HCT116 (cell line): ENCODE measurements around the gene DAPK1. TPM values are rescaled to one million over a fixed set of nuclear protein-coding genes. Genes with fewer than 3 reads are reported as not detected.

ENCODE experiments used
- ATAC-seq: fragments of 200-7000 bp; cut with Tn5 transposase; 2 replicates; pipeline ENCODE4 v1.9.1; 2020; ENCODE audit warnings: mild to moderate bottlenecking, moderate library complexity
- BruUV-seq: library from RNA; stranded (reverse); fragments of 400-500 nt; replicated peaks from 2 replicates; lab custom pipeline; 2021; lab: Mats Ljungman, UMichigan
- CTCF ChIA-PET: fragments of 300-600 bp; sonication (Branson Sonifier 250); formaldehyde crosslinking; loops from one replicate; lab custom pipeline; 2021; ENCODE audit warnings: antibody characterized with exemption; lab: Charles Lee
- POLR2A ChIA-PET: fragments of 300-600, 350-600 bp; sonication (Branson Sonifier 250); formaldehyde crosslinking; loops from one replicate; lab custom pipeline; 2021; ENCODE audit warnings: antibody characterized with exemption; lab: Charles Lee
- RAD21 ChIA-PET, 2 experiments: fragments of 300-600 bp; sonication (Branson Sonifier 250); formaldehyde crosslinking; loops; one replicate each; lab custom pipeline; 2023; ENCODE audit warnings: low total read pairs in 2 of 2; ENCODE audit not compliant: uncharacterized antibody in 2 of 2, unreplicated experiment in 2 of 2, low non-redundant PET in 1 of 2; lab: Charles Lee
- DNase-seq: peaks from one replicate; pipeline ENCODE4 v3.0.0-alpha.2; 2010; ENCODE audit warnings: low read depth, low spot score
- H2AFZ ChIP-seq: fragments of 200-600 bp; shearing (Covaris generic), sonication (generic); 2 replicates; pipeline ENCODE4 v1.6.1; 2017; ENCODE audit warnings: low read depth, mixed run types, mixed read lengths, antibody characterized with exemption, low read length; ENCODE audit not compliant: poor library complexity, severe bottlenecking
- H3K27ac ChIP-seq: 2 replicates; pipeline ENCODE4 v1.5.1; 2012; ENCODE audit warnings: low read depth, low read length
- H3K27me3 ChIP-seq: fragments of 200-600 bp; sonication (generic); 2 replicates; pipeline ENCODE4 v1.6.1; 2016; ENCODE audit warnings: mixed run types, low read length, mixed read lengths; ENCODE audit not compliant: insufficient read depth
- H3K36me3 ChIP-seq, 2 experiments: fragments of 200-500 bp in 1 of 2; fragments of 200-600 bp in 1 of 2; sonication (Bioruptor generic) in 1 of 2; sonication (generic) in 1 of 2; 2 replicates each; pipeline versions ENCODE4 v1.5.1 to v1.6.1; 2014 to 2016; ENCODE audit warnings: low read length in 2 of 2, inconsistent platforms in 1 of 2, mixed read lengths in 1 of 2, mixed run types in 1 of 2; ENCODE audit not compliant: insufficient read depth in 2 of 2, control insufficient read depth in 1 of 2
- H3K4me1 ChIP-seq, 2 experiments: fragments of 200-600 bp in 1 of 2; sonication (generic) in 1 of 2; 2 replicates each; pipeline versions ENCODE4 v1.5.1 to v1.6.1; 2012 to 2017; ENCODE audit warnings: low read length in 2 of 2, inconsistent platforms in 1 of 2, mild to moderate bottlenecking in 1 of 2, mixed read lengths in 1 of 2, mixed run types in 1 of 2, moderate library complexity in 1 of 2; ENCODE audit not compliant: insufficient read depth in 2 of 2, control insufficient read depth in 1 of 2
- H3K4me2 ChIP-seq: fragments of 200-600 bp; sonication (generic); 2 replicates; pipeline ENCODE4 v1.6.1; 2017; ENCODE audit warnings: mixed run types, low read length, mixed read lengths
- H3K4me3 ChIP-seq, 2 experiments: fragments of 200-600 bp in 1 of 2; sonication (generic) in 1 of 2; replicated peaks in 1 of 2; 2 replicates each; pipeline ENCODE4 v1.5.1; 2011 to 2016; ENCODE audit warnings: low read length in 2 of 2, control low read depth in 1 of 2, low read depth in 1 of 2, mild to moderate bottlenecking in 1 of 2, mixed read lengths in 1 of 2, mixed run types in 1 of 2
- H3K79me2 ChIP-seq: fragments of 200-600 bp; sonication (generic); 2 replicates; pipeline ENCODE4 v1.6.1; 2017; ENCODE audit warnings: mild to moderate bottlenecking, mixed run types, low read length, moderate library complexity, mixed read lengths; ENCODE audit not compliant: insufficient read depth
- H3K9ac ChIP-seq: fragments of 200-600 bp; sonication (generic); 2 replicates; pipeline ENCODE4 v1.6.1; 2016; ENCODE audit warnings: low read length, mixed read lengths
- H3K9me2 ChIP-seq: fragments of 200-600 bp; sonication (generic), shearing (Covaris generic); 2 replicates; pipeline ENCODE4 v1.6.1; 2017; ENCODE audit warnings: mixed run types, mild to moderate bottlenecking, moderate library complexity; ENCODE audit not compliant: insufficient read depth
- H3K9me3 ChIP-seq, 2 experiments: fragments of 200-500 bp in 1 of 2; fragments of 200-600 bp in 1 of 2; sonication (Bioruptor generic) in 1 of 2; sonication (generic) in 1 of 2; 2 replicates each; pipeline ENCODE4 v1.6.1; 2014 to 2017; ENCODE audit warnings: low read length in 2 of 2, mixed read lengths in 2 of 2, inconsistent platforms in 1 of 2, low read depth in 1 of 2, mild to moderate bottlenecking in 1 of 2, mixed run types in 1 of 2, moderate library complexity in 1 of 2; ENCODE audit not compliant: control insufficient read depth in 1 of 2, insufficient read depth in 1 of 2
- H4K20me1 ChIP-seq: fragments of 200-600 bp; sonication (generic), shearing (Covaris generic); 2 replicates; pipeline ENCODE4 v1.6.1; 2017; ENCODE audit warnings: mixed run types, mild to moderate bottlenecking, moderate library complexity; ENCODE audit not compliant: insufficient read depth
- EGR1 ChIP-seq: IDR thresholded peaks from 2 replicates; pipeline ENCODE4 v1.6.1; 2012; ENCODE audit warnings: low read depth
- EZH2 ChIP-seq: fragments of 200-600 bp; sonication (generic); IDR thresholded peaks from 2 replicates; pipeline ENCODE4 v1.6.1; 2017; ENCODE audit warnings: antibody characterized with exemption, mixed run types
- JUND ChIP-seq: IDR thresholded peaks from 2 replicates; pipeline ENCODE4 v1.6.1; 2012
- POLR2A ChIP-seq: IDR thresholded peaks from 2 replicates; pipeline ENCODE4 v1.7.0; 2011; ENCODE audit warnings: borderline replicate concordance; ENCODE audit not compliant: insufficient read depth, insufficient read length; ENCODE audit errors: extremely low read depth
- POLR2AphosphoS5 ChIP-seq: IDR thresholded peaks from 2 replicates; pipeline ENCODE4 v1.6.1; 2011; ENCODE audit warnings: mild to moderate bottlenecking, low read depth, low read length, moderate library complexity
- RAD21 ChIP-seq: IDR thresholded peaks from 2 replicates; pipeline ENCODE4 v1.6.1; 2012; ENCODE audit warnings: low read depth, mild to moderate bottlenecking
- SP1 ChIP-seq: IDR thresholded peaks from 2 replicates; pipeline ENCODE4 v1.6.1; 2012; ENCODE audit warnings: low read depth
- SRF ChIP-seq: IDR thresholded peaks from 2 replicates; pipeline ENCODE4 v1.6.1; 2012; ENCODE audit warnings: low read depth
- YY1 ChIP-seq: IDR thresholded peaks from 2 replicates; pipeline ENCODE4 v1.6.1; 2011; ENCODE audit warnings: low read length, low read depth, moderate library complexity, mild to moderate bottlenecking; ENCODE audit not compliant: insufficient replicate concordance; ENCODE audit errors: extremely low read depth
- ZBTB33 ChIP-seq: IDR thresholded peaks from 2 replicates; pipeline ENCODE4 v1.6.1; 2011; ENCODE audit warnings: mild to moderate bottlenecking, low read length, moderate library complexity; ENCODE audit not compliant: insufficient replicate concordance; ENCODE audit errors: extremely low read depth
- ZFX ChIP-seq: fragments of 450-650 bp; IDR thresholded peaks from 2 replicates; pipeline ENCODE4 v1.6.1; 2017
- intact Hi-C: fragments of 100-400 bp; cut with micrococcal nuclease; formaldehyde crosslinking; loops from 2 replicates; pipeline ENCODE4 v1.10.0; 2022
- total RNA-seq: library from RNA; stranded (reverse); gene quantifications from one replicate; pipeline ENCODE4 v1.2.1, GENCODE V29; 2021; ENCODE audit not compliant: unreplicated experiment

Gene DAPK1
- total RNA-seq, 1 experiment from 2014 or later = 5.6 TPM

- ATAC-seq = no peak
- Histone ChIP-seq H3K9me3 (no peaks in the 10 kb centered on the region), H3K9ac (no peak overlapping the region), H3K4me2 (no peak overlapping the region), H4K20me1 (no peaks in the 10 kb centered on the region), H3K4me3 (no peak overlapping the region), H3K36me3 (no peaks in the 10 kb centered on the region), H3K27ac (no peak overlapping the region), H3K4me1 (peaks cover 0 to 15% of the 10 kb centered on the region in 2 experiments; a peak in 3 of 4 replicates), H3K79me2 (no peaks in the 10 kb centered on the region), H3K27me3 (no peaks in the 10 kb centered on the region), H2AFZ (no peak overlapping the region), H3K9me2 (no peaks in the 10 kb centered on the region)
- CTCF ChIA-PET = no interaction called here
- no peak for DNase-seq
- RAD21 ChIA-PET = no interaction called here
- TF ChIP-seq ZBTB33 (no peak), SP1 (no peak), EZH2 (no peak), ZFX (no peak), POLR2AphosphoS5 (no peak), EGR1 (no peak)
- POLR2A ChIA-PET = no interaction called here
- intact Hi-C loops = no loop called here
- no TSS peak for BruUV-seq
These were observed 16.3 kb downstream of the DAPK1 start for GRCh38 chr9:87513880-87514535.

GRCh38 chr9:87515006-87515405 is 17.3 kb downstream of the DAPK1 start:
- no TSS peak for BruUV-seq
- H3K4me3 ChIP-seq = no peak overlapping the region
- no peaks in the 10 kb centered on the region for H3K9me3 ChIP-seq
- no peak overlapping the region for H2AFZ ChIP-seq
- H4K20me1 ChIP-seq = no peaks in the 10 kb centered on the region
- no peaks in the 10 kb centered on the region for H3K79me2 ChIP-seq
- no peak for ATAC-seq
- no peaks in the 10 kb centered on the region for H3K36me3 ChIP-seq
- peaks cover 0 to 15% of the 10 kb centered on the region in 2 experiments; a peak in 3 of 4 replicates for H3K4me1 ChIP-seq
- intact Hi-C loops = no loop called here
- no peak overlapping the region for H3K9ac ChIP-seq
- POLR2A ChIA-PET = no interaction called here
- no peaks in the 10 kb centered on the region for H3K9me2 ChIP-seq
- no peak for DNase-seq
- H3K27me3 ChIP-seq = no peaks in the 10 kb centered on the region
- CTCF ChIA-PET = interaction anchor here (2.0 kb wide), 1 partner anchor 148 kb away, joined by 5 read pairs; no protein-coding TSS in a partner anchor
- RAD21 ChIA-PET = no interaction called here
- TF ChIP-seq EGR1 (no peak), SP1 (no peak), POLR2A (no peak), RAD21 (no peak), YY1 (no peak), SRF (no peak), JUND (no peak)
- H3K27ac ChIP-seq = no peak overlapping the region
- H3K4me2 ChIP-seq = no peak overlapping the region
